CD14-positive monocyte (primary cell): ENCODE measurements around the gene NFATC2. TPM values are rescaled to one million over a fixed set of nuclear protein-coding genes. Genes with fewer than 3 reads are reported as not detected.

Experiments used
- DNase-seq, 3 donors: peaks; one replicate each; pipeline ENCODE4 v3.0.0-alpha.2; 2011 to 2022
- H2AFZ ChIP-seq: 2 replicates; pipeline ENCODE4 v1.6.0; 2012; ENCODE audit warnings: mild to moderate bottlenecking, low read depth, low read length, inconsistent platforms; ENCODE audit not compliant: insufficient read depth, poor library complexity, severe bottlenecking
- H3K27ac ChIP-seq, 2 donors: 1 replicate in 1 of 2; 2 replicates in 1 of 2; pipeline ENCODE4 v1.5.1; 2012 to 2013; ENCODE audit warnings: low read length in 2 of 2, control low read depth in 1 of 2, inconsistent platforms in 1 of 2, low read depth in 1 of 2, mild to moderate bottlenecking in 1 of 2
- H3K27me3 ChIP-seq, 2 donors: one replicate each; pipeline versions ENCODE4 v1.6.0 to v1.6.1; 2011 to 2013; ENCODE audit warnings: low read length in 2 of 2; ENCODE audit not compliant: control insufficient read depth in 2 of 2, insufficient read depth in 2 of 2
- H3K36me3 ChIP-seq, 2 donors: replicated peaks in 1 of 2; 1 replicate in 1 of 2; 2 replicates in 1 of 2; pipeline versions ENCODE4 v1.5.1 to v1.6.1; 2012 to 2013; ENCODE audit warnings: low read length in 2 of 2, control low read depth in 1 of 2, inconsistent platforms in 1 of 2, mild to moderate bottlenecking in 1 of 2; ENCODE audit not compliant: insufficient read depth in 2 of 2, control insufficient read depth in 1 of 2
- H3K4me1 ChIP-seq, 2 donors: 1 replicate in 1 of 2; 2 replicates in 1 of 2; pipeline versions ENCODE4 v1.5.1 to v1.6.1; 2012 to 2013; ENCODE audit warnings: low read length in 2 of 2, control low read depth in 1 of 2, inconsistent platforms in 1 of 2, mild to moderate bottlenecking in 1 of 2, moderate library complexity in 1 of 2; ENCODE audit not compliant: insufficient read depth in 2 of 2, control insufficient read depth in 1 of 2
- H3K4me2 ChIP-seq: replicated peaks from 2 replicates; pipeline ENCODE3; 2012; ENCODE audit warnings: low read length, moderate library complexity, mild to moderate bottlenecking; ENCODE audit not compliant: poor library complexity, severe bottlenecking; ENCODE audit errors: extremely low read depth
- H3K4me3 ChIP-seq, 3 experiments: fragments of 200-600 bp in 1 of 3; sonication (generic) in 1 of 3; replicated peaks in 1 of 3; 1 replicate in 2 of 3; 2 replicates in 1 of 3; pipeline ENCODE4 v1.5.1; 2011 to 2013; ENCODE audit warnings: low read length in 3 of 3, mild to moderate bottlenecking in 3 of 3, control low read depth in 2 of 3, low read depth in 2 of 3, inconsistent platforms in 1 of 3, moderate library complexity in 1 of 3
- H3K79me2 ChIP-seq: 2 replicates; pipeline ENCODE4 v1.6.0; 2012; ENCODE audit warnings: mild to moderate bottlenecking, control low read depth, inconsistent platforms, low read length, moderate library complexity; ENCODE audit not compliant: insufficient read depth
- H3K9ac ChIP-seq: 2 replicates; pipeline ENCODE4 v1.6.0; 2017; ENCODE audit warnings: low read length, mild to moderate bottlenecking; ENCODE audit not compliant: insufficient read depth, poor library complexity, severe bottlenecking
- H3K9me3 ChIP-seq, 2 donors: replicated peaks in 1 of 2; 1 replicate in 1 of 2; 2 replicates in 1 of 2; pipeline versions ENCODE4 v1.5.1 to v1.6.1; 2012 to 2013; ENCODE audit warnings: low read length in 2 of 2, control low read depth in 1 of 2; ENCODE audit not compliant: control insufficient read depth in 1 of 2, insufficient read depth in 1 of 2
- H4K20me1 ChIP-seq: 2 replicates; pipeline ENCODE4 v1.6.0; 2012; ENCODE audit warnings: mild to moderate bottlenecking, low read length, control low read depth, moderate library complexity; ENCODE audit not compliant: insufficient read depth
- H3K27ac Mint-ChIP-seq, 7 donors: one replicate each; pipeline ENCODE4 v1.8.0; 2020; ENCODE audit warnings: mild to moderate bottlenecking in 7 of 7, mixed read lengths in 7 of 7, moderate library complexity in 6 of 7, inconsistent platforms in 2 of 7
- H3K27me3 Mint-ChIP-seq, 3 donors: one replicate each; pipeline ENCODE4 v1.8.0; 2021 to 2022; ENCODE audit warnings: low read depth in 3 of 3, mild to moderate bottlenecking in 3 of 3, mixed read lengths in 3 of 3, moderate library complexity in 3 of 3, inconsistent platforms in 1 of 3
- H3K36me3 Mint-ChIP-seq, 2 donors: one replicate each; pipeline ENCODE4 v1.8.0; 2020; ENCODE audit warnings: mixed read lengths in 2 of 2, inconsistent platforms in 1 of 2, mild to moderate bottlenecking in 1 of 2
- H3K4me1 Mint-ChIP-seq: one replicate; pipeline ENCODE4 v1.8.0; 2020; ENCODE audit warnings: mild to moderate bottlenecking, mixed read lengths
- H3K4me3 Mint-ChIP-seq, 2 donors: one replicate each; pipeline ENCODE4 v1.8.0; 2020; ENCODE audit warnings: mild to moderate bottlenecking in 2 of 2, mixed read lengths in 2 of 2, moderate library complexity in 1 of 2
- H3K9me3 Mint-ChIP-seq, 7 donors: one replicate each; pipeline ENCODE4 v1.8.0; 2020 to 2022; ENCODE audit warnings: mixed read lengths in 7 of 7, mild to moderate bottlenecking in 6 of 7, moderate library complexity in 6 of 7, inconsistent platforms in 2 of 7
- WGBS: methylation state at CpG from one replicate; pipeline ENCODE4 v1.1.5; 2013; ENCODE audit warnings: missing lambda C conversion rate; ENCODE audit not compliant: insufficient coverage; 5-methylcytosine and 5-hydroxymethylcytosine counted together
- intact Hi-C, 2 donors: fragments of 100-400 bp; cut with micrococcal nuclease; formaldehyde crosslinking; loops; one replicate each; pipeline versions ENCODE4 v1.15.0 to v1.15.1; 2023
- polyA plus RNA-seq, 3 donors: library from polyadenylated mRNA; depleted of rRNA in 1 of 3; unstranded in 2 of 3; stranded (reverse) in 1 of 3; fragments of 300-500 nt in 2 of 3; fragments of >200 nt in 1 of 3; fragmentation: Illumina TruSeq in 2 of 3; gene quantifications; 1 replicate in 2 of 3; 2 replicates in 1 of 3; pipeline ENCODE4 v1.2.3, GENCODE V29; 2012 to 2021
- TF ChIP-seq, protein P1 (sequence below): fragments of 200-600 bp; IDR thresholded peaks from one replicate; pipeline ENCODE4 v1.8.0; 2022; ENCODE audit warnings: antibody characterized with exemption, mild to moderate bottlenecking

The NFATC2 gene
- polyA plus RNA-seq, 3 donors: 0.03 to 0.18 (median 0.11) TPM

DNA sequence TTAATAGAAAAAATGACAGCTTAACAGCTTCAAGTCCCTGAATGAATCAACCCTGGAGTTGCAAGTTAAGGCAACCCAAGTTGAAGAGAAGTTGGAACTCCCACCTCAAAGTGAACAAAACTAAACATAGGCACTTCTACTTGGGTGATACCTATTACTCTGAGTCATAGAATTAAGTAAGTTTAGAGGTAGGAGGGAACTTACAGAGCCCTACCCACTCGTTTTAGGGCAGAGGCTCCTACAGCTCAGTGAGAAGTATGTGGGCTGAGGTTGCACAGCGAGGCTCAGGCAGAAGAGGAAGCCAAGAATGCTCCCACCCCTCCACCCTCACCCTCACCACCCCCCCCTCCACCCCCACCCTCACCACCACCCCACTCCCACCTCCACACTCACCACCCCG is 42.2 kb downstream of the NFATC2 start:
- Mint-ChIP-seq H3K4me3 (no peak overlapping the region), H3K27ac (peak overlapping the region in 1 of 7 donors; percentile 26), H3K9me3 (no peaks in the 10 kb centered on the region), H3K4me1 (peaks cover 37% of the 10 kb centered on the region), H3K36me3 (no peaks in the 10 kb centered on the region), H3K27me3 (peaks cover 1 to 6% (median 6%) of the 10 kb centered on the region in 3 donors)
- Histone ChIP-seq H3K9me3 (no peaks in the 10 kb centered on the region), H3K36me3 (no peaks in the 10 kb centered on the region), H3K4me3 (no peak overlapping the region), H3K9ac (no peak overlapping the region), H4K20me1 (no peaks in the 10 kb centered on the region), H3K27me3 (no peaks in the 10 kb centered on the region), H3K79me2 (no peaks in the 10 kb centered on the region), H3K27ac (no peak overlapping the region), H3K4me1 (peaks cover 27 to 29% of the 10 kb centered on the region in 2 donors), H3K4me2 (no peak overlapping the region), H2AFZ (no peak overlapping the region)
- intact Hi-C loops: no loop called here
- TF ChIP-seq, protein P1, sequence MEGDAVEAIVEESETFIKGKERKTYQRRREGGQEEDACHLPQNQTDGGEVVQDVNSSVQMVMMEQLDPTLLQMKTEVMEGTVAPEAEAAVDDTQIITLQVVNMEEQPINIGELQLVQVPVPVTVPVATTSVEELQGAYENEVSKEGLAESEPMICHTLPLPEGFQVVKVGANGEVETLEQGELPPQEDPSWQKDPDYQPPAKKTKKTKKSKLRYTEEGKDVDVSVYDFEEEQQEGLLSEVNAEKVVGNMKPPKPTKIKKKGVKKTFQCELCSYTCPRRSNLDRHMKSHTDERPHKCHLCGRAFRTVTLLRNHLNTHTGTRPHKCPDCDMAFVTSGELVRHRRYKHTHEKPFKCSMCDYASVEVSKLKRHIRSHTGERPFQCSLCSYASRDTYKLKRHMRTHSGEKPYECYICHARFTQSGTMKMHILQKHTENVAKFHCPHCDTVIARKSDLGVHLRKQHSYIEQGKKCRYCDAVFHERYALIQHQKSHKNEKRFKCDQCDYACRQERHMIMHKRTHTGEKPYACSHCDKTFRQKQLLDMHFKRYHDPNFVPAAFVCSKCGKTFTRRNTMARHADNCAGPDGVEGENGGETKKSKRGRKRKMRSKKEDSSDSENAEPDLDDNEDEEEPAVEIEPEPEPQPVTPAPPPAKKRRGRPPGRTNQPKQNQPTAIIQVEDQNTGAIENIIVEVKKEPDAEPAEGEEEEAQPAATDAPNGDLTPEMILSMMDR: no peak
- peak in 2 of 3 donors; percentile 21 to 38 for DNase-seq
- WGBS: no CpG with 5 or more reads among the region's 3 CpGs

DNA sequence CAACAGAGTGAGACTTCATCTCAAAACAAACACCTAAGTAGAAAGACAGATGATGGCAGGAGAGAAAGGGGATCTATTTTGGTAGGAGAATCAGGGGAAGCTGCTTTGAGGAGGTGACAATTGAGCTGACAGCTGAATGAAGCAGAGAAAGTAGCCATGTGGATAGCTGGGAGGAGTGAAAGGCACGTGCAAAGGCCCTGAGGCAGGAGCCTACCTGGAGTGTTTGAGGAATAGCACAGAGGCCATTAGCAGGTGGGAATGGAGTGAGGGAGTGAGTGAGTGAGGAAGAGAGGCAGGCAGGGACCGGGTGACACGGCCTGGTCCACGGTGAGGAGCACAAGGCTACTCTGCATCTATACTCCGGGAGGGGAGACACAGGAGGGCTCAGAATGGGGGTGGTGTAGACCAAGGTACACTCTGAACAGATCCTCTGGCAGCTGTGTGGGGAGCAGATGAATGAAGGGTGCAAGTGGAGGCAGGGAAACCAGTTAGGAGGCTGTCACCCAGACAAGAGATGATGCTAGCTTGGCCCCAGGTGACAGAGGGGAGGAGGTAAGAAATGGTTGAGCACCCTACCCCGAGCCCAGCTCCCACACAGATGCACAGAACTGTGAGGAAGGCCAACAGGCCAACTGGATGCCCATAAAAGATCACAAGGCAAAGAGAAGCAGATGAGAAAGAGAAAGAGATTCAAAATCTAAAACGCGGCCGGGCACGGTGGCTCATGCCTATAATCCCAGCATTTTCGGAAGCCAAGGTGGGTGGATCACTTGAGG is 43.6 kb downstream of the NFATC2 start:
- intact Hi-C loops: no loop called here
- peaks cover 1 to 13% (median 7%) of the 10 kb centered on the region in 3 donors for H3K27me3 Mint-ChIP-seq
- no peaks in the 10 kb centered on the region for H3K79me2 ChIP-seq
- TF ChIP-seq, protein P1: no peak
- no peaks in the 10 kb centered on the region for H3K9me3 Mint-ChIP-seq
- no peaks in the 10 kb centered on the region for H3K9me3 ChIP-seq
- no peaks in the 10 kb centered on the region for H4K20me1 ChIP-seq
- no peak for DNase-seq
- H3K36me3 ChIP-seq: no peaks in the 10 kb centered on the region
- H3K36me3 Mint-ChIP-seq: no peaks in the 10 kb centered on the region
- H3K4me2 ChIP-seq: no peak overlapping the region
- H3K4me1 ChIP-seq: peaks cover 27 to 30% of the 10 kb centered on the region in 2 donors
- no peak overlapping the region for H3K9ac ChIP-seq
- H3K27ac Mint-ChIP-seq: peak overlapping the region in 1 of 7 donors; percentile 47
- WGBS: 97% methylated on average over 8 of the region's 11 CpGs
- no peak overlapping the region for H3K27ac ChIP-seq
- peaks cover 42% of the 10 kb centered on the region for H3K4me1 Mint-ChIP-seq
- no peaks in the 10 kb centered on the region for H3K27me3 ChIP-seq
- H3K4me3 Mint-ChIP-seq: no peak overlapping the region
- H3K4me3 ChIP-seq: no peak overlapping the region
- no peak overlapping the region for H2AFZ ChIP-seq
